NCI-H2196 treated with DMSO at 0.1 percent for 48 hours (cell line): ENCODE results near the gene WHRN.

Experiments
- DNase-seq: peaks from one replicate; lab custom pipeline; 2025; ENCODE audit not compliant: unreplicated experiment; lab: John Stamatoyannopoulos, UW

The WHRN gene

GRCh38 chr9:114369216-114370130 is 135.8 kb downstream of the WHRN start:
- no peak for DNase-seq

DNA sequence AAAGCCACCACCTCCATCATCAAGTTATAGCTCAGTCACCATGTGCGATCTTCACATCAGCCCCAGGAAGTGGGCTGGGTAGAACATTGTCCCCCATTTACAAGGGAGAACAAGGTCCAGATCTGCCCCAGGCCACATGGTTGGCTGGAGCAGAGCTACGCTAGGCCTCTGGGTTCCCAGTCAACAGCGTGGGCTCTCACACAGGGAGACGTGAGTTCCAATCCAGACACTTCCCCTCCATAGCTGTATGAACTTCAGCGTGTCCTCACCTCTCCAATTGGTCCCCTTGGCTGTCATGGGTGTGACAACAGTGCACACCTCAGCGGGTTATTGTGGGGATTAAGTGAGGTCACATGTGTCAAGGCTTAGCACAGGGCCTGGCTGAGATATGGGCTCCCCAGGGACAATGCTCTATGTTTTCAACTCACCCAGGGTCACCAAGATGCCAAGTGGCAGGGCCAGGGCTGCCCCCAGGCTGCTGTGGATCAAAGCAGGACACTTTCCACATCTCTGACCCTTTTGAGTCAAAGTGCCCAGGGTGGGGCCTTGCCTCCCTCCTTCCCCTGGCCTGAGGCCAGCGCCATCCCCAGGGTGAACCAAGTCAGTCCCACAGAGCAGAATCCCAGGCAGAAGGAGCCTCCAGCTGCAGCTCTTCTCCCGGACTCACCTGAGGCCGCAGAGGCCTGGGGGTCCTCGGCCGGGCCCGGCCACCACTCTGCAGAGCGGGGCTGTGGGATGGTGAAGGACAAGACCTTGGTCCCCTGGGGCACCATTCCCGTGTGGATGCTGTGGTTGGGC is 137.3 kb downstream of the WHRN start:
- DNase-seq: no peak

GRCh38 chr9:114367366-114367765 is 137.9 kb downstream of the WHRN start:
- DNase-seq: no peak

GRCh38 chr9:114366334-114367128 is 138.7 kb downstream of the WHRN start:
- DNase-seq: no peak

DNA sequence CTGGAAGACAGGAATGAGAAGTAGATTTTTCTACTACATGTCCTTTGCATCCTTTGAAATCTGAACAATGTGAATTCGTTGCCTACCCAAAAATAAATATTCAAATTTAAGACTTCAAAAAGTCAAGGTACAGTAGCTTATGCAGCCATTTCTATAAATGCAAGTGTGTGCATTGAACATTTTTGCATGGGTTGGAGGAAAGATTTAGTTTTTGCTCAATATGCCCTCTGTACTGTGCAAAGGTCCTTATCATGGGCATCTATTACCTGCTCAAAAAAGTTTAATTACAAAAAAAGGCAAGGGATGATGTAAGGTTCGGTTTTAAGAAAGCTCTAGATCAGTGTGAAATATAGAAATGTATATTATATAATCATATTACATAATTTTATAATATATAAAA is 140.1 kb downstream of the WHRN start:
- DNase-seq: no peak

- no peak for DNase-seq
These were observed 140.9 kb downstream of the WHRN start for GRCh38 chr9:114364134-114365041.

- DNase-seq: no peak
These were observed 141.8 kb downstream of the WHRN start for GRCh38 chr9:114363424-114363823.

DNA sequence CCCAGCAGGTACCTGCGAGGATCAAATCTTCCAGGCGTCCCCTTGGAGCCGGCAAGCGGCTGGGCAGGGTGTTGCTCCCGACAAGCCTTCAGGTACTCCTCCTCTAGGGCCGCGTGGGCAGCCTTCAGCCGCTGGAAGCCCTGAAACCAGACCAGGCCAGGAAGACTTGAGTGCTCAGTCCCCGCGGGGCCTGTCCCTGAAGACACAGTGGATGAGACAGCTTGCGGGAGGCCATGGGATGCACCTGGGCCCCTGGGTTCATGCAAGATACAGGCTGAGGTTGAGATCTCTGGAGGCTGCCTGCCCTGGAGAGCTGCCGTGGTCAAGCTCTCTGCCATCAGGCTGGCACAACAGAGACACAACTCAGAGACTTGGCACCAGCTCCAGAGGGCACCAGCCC is 142.9 kb downstream of the WHRN start:
- no peak for DNase-seq

- DNase-seq: no peak
These were observed 143.7 kb downstream of the WHRN start for GRCh38 chr9:114361542-114361941.

DNA sequence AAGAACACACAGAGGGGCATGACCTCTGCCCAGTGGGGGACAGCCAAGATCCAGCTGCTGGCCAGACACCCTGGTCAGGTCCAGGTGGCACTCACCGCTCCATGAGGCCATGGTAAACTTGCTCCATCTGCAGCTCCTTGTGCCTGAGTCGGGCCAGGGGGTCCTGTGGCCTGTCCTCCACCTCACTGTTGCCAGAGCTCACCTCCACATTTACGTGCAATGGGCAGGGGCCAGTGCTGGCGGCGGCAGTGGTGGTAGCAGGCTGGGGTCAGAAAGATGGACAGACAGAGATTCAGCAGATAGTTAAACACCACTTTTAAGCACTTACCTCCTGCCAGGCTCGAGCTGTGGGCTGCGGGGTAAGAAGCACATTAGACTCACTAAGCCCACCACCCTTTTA is 145.5 kb downstream of the WHRN start:
- no peak for DNase-seq

DNA sequence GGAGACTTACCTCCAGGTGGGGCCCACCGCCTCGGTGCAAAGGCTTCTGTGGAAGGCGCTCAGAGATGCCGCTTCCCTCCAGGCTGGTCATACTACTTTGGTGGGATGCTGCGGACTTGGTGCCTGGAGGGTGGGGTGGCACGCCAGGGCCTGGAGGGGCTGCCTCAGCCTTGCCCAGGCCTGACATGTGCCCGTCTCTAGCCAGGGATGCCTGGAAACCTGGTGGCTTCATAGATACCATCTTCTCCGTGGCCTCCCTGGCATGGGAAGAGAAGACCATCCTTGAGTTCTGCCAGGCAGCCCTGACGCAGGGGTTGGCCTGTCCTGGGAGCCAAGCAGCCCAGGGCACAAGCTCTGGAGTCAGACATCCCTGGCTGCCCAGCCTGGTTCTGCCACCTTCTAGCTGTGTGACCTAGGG is 147.4 kb downstream of the WHRN start:
- DNase-seq: no peak

DNA sequence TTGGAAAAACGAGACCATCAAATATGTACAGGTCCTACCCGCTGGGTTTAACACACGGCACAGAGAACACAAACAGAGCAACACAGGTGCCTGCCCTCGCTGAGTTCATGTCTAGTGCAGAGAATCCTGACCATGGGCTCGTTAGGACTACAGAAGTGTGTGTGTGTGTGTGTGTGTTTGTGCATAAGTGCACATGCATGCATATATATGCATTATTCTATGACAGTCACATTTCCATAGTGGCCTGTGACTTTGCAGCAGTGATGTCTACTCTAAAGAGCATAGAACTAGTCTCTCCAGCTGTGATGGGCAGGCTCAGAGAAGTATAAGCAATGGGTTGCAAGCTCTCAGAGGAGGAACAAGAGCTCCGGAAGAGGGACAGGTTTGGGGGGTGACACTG is 147.9 kb downstream of the WHRN start:
- DNase-seq: no peak

DNA sequence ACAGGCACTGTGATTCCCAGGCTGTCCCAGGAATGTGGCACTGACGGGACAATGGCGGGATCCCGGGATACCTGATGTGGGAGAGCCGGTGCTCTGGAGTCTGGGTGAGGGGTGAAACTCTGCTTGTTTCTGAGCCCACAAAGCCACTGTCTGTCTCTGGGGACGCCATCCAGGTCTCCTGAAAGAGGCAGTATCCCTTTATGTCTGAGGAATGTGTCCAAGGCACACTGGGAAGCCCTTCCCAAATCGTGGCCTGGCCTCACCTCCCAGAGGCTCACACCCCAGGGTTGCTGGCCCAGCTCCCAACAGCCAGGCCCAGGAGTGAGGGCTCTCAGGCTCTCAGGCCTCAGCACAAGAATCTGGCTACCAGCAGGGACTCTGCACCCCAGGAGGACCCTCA is 148.5 kb downstream of the WHRN start:
- no peak for DNase-seq

- DNase-seq: no peak
These were observed 149.5 kb downstream of the WHRN start for GRCh38 chr9:114355821-114356220.
